VCaP (cell line): ENCODE results near the gene CALN1.
"Not testable (repeated sequence)": the region's sequence is repeated elsewhere in the genome, so short reads cannot be mapped to it uniquely, and the experiment has no call there.

ENCODE experiments used
- H3K27ac ChIP-seq: fragments of 450-650 bp; 2 replicates; pipeline ENCODE4 v1.5.1; 2017
- CTCF ChIP-seq: fragments of 450-650 bp; conservative IDR thresholded peaks from 2 replicates; pipeline ENCODE4 v1.5.1; 2017; ENCODE audit warnings: mild to moderate bottlenecking, moderate library complexity

The CALN1 gene

GRCh38 chr7:72222136-72222535, 190.0 kb downstream of the CALN1 start:
- TF ChIP-seq CTCF, result no peak
- H3K27ac ChIP-seq, result no peak overlapping the region

- H3K27ac ChIP-seq, result no peak overlapping the region
- TF ChIP-seq CTCF, result no peak
Observed at GRCh38 chr7:72219500-72219899, 192.6 kb downstream of the CALN1 start.

- H3K27ac ChIP-seq, result no peak overlapping the region
- no peak for TF ChIP-seq CTCF
Observed at GRCh38 chr7:72217151-72217550, 195.0 kb downstream of the CALN1 start.

- TF ChIP-seq CTCF, result no peak
Observed at GRCh38 chr7:72213769-72214168, 198.4 kb downstream of the CALN1 start.

GRCh38 chr7:72213081-72213480, 199.1 kb downstream of the CALN1 start:
- no peak for TF ChIP-seq CTCF
- H3K27ac ChIP-seq, result no peak overlapping the region

More at GRCh38 chr7:72213769-72214168, 198.4 kb downstream of the CALN1 start:
- no peak overlapping the region for H3K27ac ChIP-seq

- TF ChIP-seq CTCF, result no peak
- no peak overlapping the region for H3K27ac ChIP-seq
Observed at GRCh38 chr7:72211175-72211574, 201.0 kb downstream of the CALN1 start.

GRCh38 chr7:72209006-72209405, 203.1 kb downstream of the CALN1 start:
- H3K27ac ChIP-seq, result not testable (repeated sequence)

- TF ChIP-seq CTCF, result no peak
- no peak overlapping the region for H3K27ac ChIP-seq
Observed at GRCh38 chr7:72196176-72196575, 216.0 kb downstream of the CALN1 start.
